Measurements from ENCODE around the gene LXN. TPM values are rescaled to one million over a fixed set of nuclear protein-coding genes. Genes with fewer than 3 reads are reported as not detected.

The LXN gene
- polyA plus RNA-seq, 1 experiment = 56.2 TPM

DNA sequence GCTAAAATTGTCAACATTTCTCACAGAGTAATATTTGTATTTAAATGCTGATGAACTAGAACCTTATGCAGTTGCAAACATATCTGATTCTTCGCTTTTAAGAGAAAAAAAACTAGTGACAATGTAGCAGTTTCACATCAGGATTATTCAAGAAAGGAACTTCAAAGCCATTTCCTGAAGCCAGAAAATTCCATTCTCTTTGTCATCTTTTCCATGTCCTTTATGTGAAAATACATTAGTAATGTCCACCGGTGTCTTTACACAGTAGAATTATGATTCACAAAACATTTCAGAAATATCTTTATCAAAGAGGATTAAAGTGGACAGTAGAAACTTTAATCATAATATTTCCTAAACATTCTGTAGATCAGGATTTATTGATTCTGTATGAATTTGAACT, 12.7 kb upstream of the LXN start:
- no peak overlapping the region for H3K4me3 ChIP-seq (ENCODE audit: low read depth, low read length)
- no peaks in the 10 kb centered on the region for H3K36me3 ChIP-seq (ENCODE audit: control insufficient read depth, insufficient read depth, low read length)
- POLR2A ChIA-PET = no interaction called here
- no peak for TF ChIP-seq CTCF (IDR thresholded peaks at IDR 0.05; ENCODE audit: insufficient read depth, low read depth, low read length)
- CTCF ChIA-PET = interaction anchor here (1.3 to 1.8 kb wide), 3 partner anchors 13 to 43 kb away, joined by 4 to 5 read pairs (median 5); partner anchors contain the start of gene LXN
- no peak for DNase-seq (ENCODE audit: low read depth)
- H3K27me3 ChIP-seq (ENCODE audit: control insufficient read depth, insufficient read depth, low read length) = no peaks in the 10 kb centered on the region

DNA sequence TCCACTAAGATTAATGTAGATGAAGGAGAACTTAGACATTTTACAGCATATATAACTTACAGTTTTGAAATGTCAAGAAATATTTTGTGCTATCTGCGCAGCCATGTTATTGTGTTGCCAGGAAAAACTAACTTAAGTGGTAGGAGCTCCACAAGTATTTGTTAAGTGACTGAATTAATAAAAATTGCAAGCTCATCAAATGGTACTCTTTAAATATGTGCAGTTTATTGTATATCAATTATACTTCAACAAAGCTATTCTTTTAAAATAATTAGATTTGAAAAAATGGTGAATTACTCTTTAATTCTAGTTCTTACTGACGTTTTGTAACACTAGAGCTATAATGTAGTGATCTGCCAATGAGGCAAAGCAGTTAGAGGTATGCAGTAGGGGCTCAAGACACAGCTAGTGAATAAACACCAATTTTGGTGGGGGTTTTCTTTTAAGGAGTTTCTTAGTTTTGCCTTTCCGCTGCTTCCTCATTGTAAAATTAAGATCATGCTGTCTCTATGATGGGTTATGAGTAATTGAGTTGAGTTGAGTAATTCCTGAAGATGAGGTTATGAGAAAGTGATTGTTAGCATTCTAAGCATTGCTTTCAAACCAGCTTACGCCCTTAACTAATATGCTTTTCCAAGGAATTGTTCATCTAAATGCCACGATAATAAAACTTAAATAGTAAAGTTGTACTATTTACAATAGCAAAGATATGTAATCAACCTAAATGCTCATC, 10.9 kb upstream of the LXN start:
- Histone ChIP-seq H3K27me3 (ENCODE audit: control insufficient read depth, insufficient read depth, low read length) (no peaks in the 10 kb centered on the region), H3K36me3 (ENCODE audit: control insufficient read depth, insufficient read depth, low read length) (no peaks in the 10 kb centered on the region), H3K4me3 (ENCODE audit: low read depth, low read length) (no peak overlapping the region)
- TF ChIP-seq CTCF (IDR thresholded peaks at IDR 0.05; ENCODE audit: insufficient read depth, low read depth, low read length) = no peak
- POLR2A ChIA-PET = interaction anchor here (0.6 kb wide), 1 partner anchor 117 kb away, joined by 3 read pairs; no protein-coding TSS in a partner anchor
- DNase-seq (ENCODE audit: low read depth) = peak; percentile 72
- CTCF ChIA-PET = interaction anchor here (1.1 to 1.3 kb wide), 2 partner anchors 11 to 108 kb away, joined by 3 to 4 read pairs; partner anchors contain the start of gene LXN

DNA sequence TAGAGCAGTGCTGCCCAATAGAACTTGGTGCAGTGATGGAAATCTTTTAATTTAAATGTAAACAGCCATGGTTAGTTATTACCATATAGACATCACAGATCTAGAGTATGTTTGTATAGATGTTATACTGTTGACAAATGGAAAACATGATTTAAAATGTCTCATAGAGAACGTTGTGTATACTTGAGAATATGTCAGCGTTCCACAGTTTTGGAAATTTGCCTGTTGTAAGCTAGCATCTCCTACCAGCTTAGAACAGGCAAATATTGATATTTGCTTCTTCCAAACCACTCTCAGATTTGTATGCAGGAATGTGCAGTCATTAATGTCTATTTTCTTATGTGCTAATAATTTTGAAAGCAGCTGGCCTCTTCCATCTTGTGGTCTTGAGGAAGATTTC, 8.4 kb upstream of the LXN start:
- TF ChIP-seq CTCF (IDR thresholded peaks at IDR 0.05; ENCODE audit: insufficient read depth, low read depth, low read length) = no peak
- DNase-seq (ENCODE audit: low read depth) = no peak
- Histone ChIP-seq H3K4me3 (ENCODE audit: low read depth, low read length) (no peak overlapping the region), H3K27me3 (ENCODE audit: control insufficient read depth, insufficient read depth, low read length) (no peaks in the 10 kb centered on the region), H3K36me3 (ENCODE audit: control insufficient read depth, insufficient read depth, low read length) (0 out of 2 replicates have a peak, but pooled peaks cover 1% of the 10 kb centered on the region)
- CTCF ChIA-PET = interaction anchor here (1.3 kb wide), 1 partner anchor 46 kb away, joined by 5 read pairs; no protein-coding TSS in a partner anchor
- POLR2A ChIA-PET = no interaction called here

GRCh38 chr3:158679547-158680000, 7.1 kb upstream of the LXN start:
- TF ChIP-seq CTCF (IDR thresholded peaks at IDR 0.05; ENCODE audit: insufficient read depth, low read depth, low read length) = no peak
- ChIA-PET CTCF (interaction anchor here (1.0 to 1.7 kb wide), 3 partner anchors 48 to 112 kb away, joined by 3 to 5 read pairs (median 5); no protein-coding TSS in a partner anchor), POLR2A (no interaction called here)
- no peak for DNase-seq (ENCODE audit: low read depth)
- no peaks in the 10 kb centered on the region for H3K27me3 ChIP-seq (ENCODE audit: control insufficient read depth, insufficient read depth, low read length)
- no peak overlapping the region for H3K4me3 ChIP-seq (ENCODE audit: low read depth, low read length)
- H3K36me3 ChIP-seq (ENCODE audit: control insufficient read depth, insufficient read depth, low read length) = 0 out of 2 replicates have a peak, but pooled peaks cover 1% of the 10 kb centered on the region

GRCh38 chr3:158678687-158679086, 6.2 kb upstream of the LXN start:
- Histone ChIP-seq H3K27me3 (ENCODE audit: control insufficient read depth, insufficient read depth, low read length) (no peaks in the 10 kb centered on the region), H3K36me3 (ENCODE audit: control insufficient read depth, insufficient read depth, low read length) (0 out of 2 replicates have a peak, but pooled peaks cover 1% of the 10 kb centered on the region), H3K4me3 (ENCODE audit: low read depth, low read length) (no peak overlapping the region)
- POLR2A ChIA-PET = no interaction called here
- CTCF ChIA-PET = interaction anchor here (1.0 to 1.7 kb wide), 3 partner anchors 49 to 113 kb away, joined by 3 to 5 read pairs (median 5); no protein-coding TSS in a partner anchor
- no peak for TF ChIP-seq CTCF (IDR thresholded peaks at IDR 0.05; ENCODE audit: insufficient read depth, low read depth, low read length)
- no peak for DNase-seq (ENCODE audit: low read depth)

Measured in BJ (cell line).